CD4-positive, alpha-beta T cell treated with Interferon gamma for 1 hour (primary cell): Measurements from ENCODE around the gene FRMD4B.
"Not testable (repeated sequence)": the region's sequence is repeated elsewhere in the genome, so short reads cannot be mapped to it uniquely, and the experiment has no call there.

Experiments
- DNase-seq: peaks from one replicate; pipeline ENCODE4 v3.0.0-alpha.2; 2020

Gene FRMD4B

GRCh38 chr3:69359916-69360315 lies 26.0 kb downstream of the FRMD4B start:
- DNase-seq: no peak

GRCh38 chr3:69359339-69359893 lies 26.5 kb downstream of the FRMD4B start:
- no peak for DNase-seq

- DNase-seq: no peak
These were observed 28.7 kb downstream of the FRMD4B start for GRCh38 chr3:69357196-69357595.

GRCh38 chr3:69354948-69355347 lies 30.9 kb downstream of the FRMD4B start:
- no peak for DNase-seq

GRCh38 chr3:69353503-69353902 lies 32.4 kb downstream of the FRMD4B start:
- peak; percentile 45 for DNase-seq

GRCh38 chr3:69353088-69353478 lies 32.8 kb downstream of the FRMD4B start:
- DNase-seq: no peak

- DNase-seq: no peak
These were observed 33.4 kb downstream of the FRMD4B start for GRCh38 chr3:69352305-69353087.

GRCh38 chr3:69343875-69344274 lies 42.0 kb downstream of the FRMD4B start:
- DNase-seq: no peak

- no peak for DNase-seq
These were observed 43.8 kb downstream of the FRMD4B start for GRCh38 chr3:69342074-69342473.

- DNase-seq: peak; percentile 12
These were observed 46.1 kb downstream of the FRMD4B start for GRCh38 chr3:69339760-69340159.

GRCh38 chr3:69338911-69339310 lies 47.0 kb downstream of the FRMD4B start:
- DNase-seq: no peak

- no peak for DNase-seq
These were observed 53.0 kb downstream of the FRMD4B start for GRCh38 chr3:69332934-69333333.

- no peak for DNase-seq
These were observed 54.9 kb downstream of the FRMD4B start for GRCh38 chr3:69330891-69331400.

GRCh38 chr3:69329892-69330291 lies 56.0 kb downstream of the FRMD4B start:
- no peak for DNase-seq

- DNase-seq: no peak
These were observed 57.0 kb downstream of the FRMD4B start for GRCh38 chr3:69328963-69329302.

GRCh38 chr3:69328103-69328962 lies 57.6 kb downstream of the FRMD4B start:
- DNase-seq: peak; percentile 14

GRCh38 chr3:69326855-69327300 lies 59.0 kb downstream of the FRMD4B start:
- peak; percentile 21 for DNase-seq

GRCh38 chr3:69325151-69325550 lies 60.7 kb downstream of the FRMD4B start:
- DNase-seq: no peak

GRCh38 chr3:69324362-69325025 lies 61.4 kb downstream of the FRMD4B start:
- DNase-seq: no peak

- no peak for DNase-seq
These were observed 61.9 kb downstream of the FRMD4B start for GRCh38 chr3:69323941-69324340.

- DNase-seq: not testable (repeated sequence)
These were observed 63.4 kb downstream of the FRMD4B start for GRCh38 chr3:69322512-69322911.

GRCh38 chr3:69322158-69322509 lies 63.8 kb downstream of the FRMD4B start:
- no peak for DNase-seq
